Stimulated activated CD4-positive, alpha-beta T cell treated with anti-CD3 and anti-CD28 coated beads, Interleukin-1b, Interleukin-23, amount 100 ng/mL, for 48 hours (primary cell): ENCODE results near the gene RAB8A.

ENCODE experiments used
- DNase-seq: peaks from one replicate; pipeline ENCODE4 v3.0.0-alpha.2; 2020

Gene RAB8A

GRCh38 chr19:16113727-16114126 is 2.0 kb downstream of the RAB8A start:
- DNase-seq: no peak

DNA sequence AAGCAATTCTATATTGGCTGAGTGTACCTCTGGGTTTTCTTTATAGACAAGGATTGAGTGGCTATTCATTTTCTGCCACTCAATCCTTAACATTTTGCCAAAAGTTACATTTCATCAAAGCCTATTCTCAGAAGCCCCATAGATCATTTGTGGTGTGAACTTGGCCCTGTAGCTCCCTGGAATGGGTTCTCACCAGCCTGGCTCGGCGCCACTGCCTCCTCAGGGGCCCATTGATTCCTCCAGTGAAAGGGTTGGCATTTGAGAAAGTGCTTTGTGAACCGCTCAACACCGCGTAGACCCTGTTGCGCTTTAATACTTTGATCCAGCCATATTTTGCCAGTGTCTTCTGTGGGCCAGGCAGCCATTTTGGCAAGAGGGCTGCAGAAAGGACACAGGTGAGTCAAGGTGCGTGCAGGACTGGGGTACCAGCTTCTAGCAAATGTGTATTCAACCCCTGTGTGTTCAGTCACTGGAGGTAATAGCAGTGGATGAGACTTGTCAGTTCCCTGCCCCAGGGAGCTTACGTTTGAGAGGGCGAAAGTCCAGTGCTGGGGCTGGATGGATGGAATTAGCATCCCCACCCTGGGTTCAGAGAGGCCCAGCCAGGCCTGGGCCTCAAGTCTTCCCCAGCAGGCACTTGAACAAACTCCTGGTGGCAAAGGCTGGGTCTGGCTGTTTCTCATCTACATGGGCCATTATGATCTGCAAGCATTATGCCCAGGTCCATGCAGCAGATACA is 3.8 kb downstream of the RAB8A start:
- DNase-seq: no peak

DNA sequence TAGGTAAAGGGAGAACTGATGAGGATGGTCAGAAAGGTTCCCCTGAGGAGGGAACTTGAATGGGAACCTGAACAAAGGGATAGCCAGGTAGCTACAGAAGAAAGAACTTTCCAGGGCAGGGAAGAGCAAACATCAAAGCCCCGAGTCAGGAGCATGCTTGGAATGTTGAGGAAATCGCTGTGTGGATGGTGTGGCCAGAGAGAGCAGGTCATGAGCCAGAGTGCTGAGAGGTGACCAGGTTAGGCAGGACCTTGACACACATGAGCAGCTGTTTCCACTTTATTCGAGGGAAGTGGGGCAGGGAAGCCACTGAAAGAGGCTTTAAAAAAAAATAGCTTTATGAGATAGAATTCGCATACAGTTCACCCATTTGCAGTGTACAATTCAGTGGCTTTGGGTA is 4.4 kb downstream of the RAB8A start:
- DNase-seq: no peak

- DNase-seq: no peak
Observed at GRCh38 chr19:16117594-16118033, 5.9 kb downstream of the RAB8A start.

DNA sequence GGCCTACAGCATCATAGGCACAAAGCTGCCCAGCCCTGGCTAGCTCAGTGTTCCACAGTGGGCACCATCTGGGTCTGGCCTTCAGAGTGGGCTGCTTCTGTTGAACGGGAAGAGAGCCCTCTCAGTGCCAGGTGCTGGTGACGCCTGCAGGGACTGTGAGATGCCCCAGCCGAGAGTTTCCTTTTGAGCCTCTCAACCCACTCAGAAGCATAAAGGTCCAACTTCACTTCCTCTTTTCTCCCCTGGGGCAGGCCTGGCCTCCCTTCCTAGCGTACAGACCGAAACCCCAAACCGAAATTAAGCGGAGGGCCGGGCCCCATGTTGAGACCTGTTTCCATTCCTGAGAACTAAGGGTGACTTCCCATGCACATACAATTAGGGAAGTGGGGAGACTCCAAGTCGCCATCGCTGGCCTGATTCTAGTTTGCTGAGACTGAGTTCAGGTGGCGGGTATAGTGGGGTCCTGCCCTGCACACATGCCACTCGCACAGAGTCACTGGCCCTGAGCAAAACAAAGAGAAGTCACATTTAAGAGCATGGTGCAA is 6.9 kb downstream of the RAB8A start:
- peak; percentile 56 for DNase-seq

GRCh38 chr19:16119075-16119857 is 7.6 kb downstream of the RAB8A start:
- peak; percentile 44 for DNase-seq

- no peak for DNase-seq
Observed at GRCh38 chr19:16121141-16121540, 9.5 kb downstream of the RAB8A start.

DNA sequence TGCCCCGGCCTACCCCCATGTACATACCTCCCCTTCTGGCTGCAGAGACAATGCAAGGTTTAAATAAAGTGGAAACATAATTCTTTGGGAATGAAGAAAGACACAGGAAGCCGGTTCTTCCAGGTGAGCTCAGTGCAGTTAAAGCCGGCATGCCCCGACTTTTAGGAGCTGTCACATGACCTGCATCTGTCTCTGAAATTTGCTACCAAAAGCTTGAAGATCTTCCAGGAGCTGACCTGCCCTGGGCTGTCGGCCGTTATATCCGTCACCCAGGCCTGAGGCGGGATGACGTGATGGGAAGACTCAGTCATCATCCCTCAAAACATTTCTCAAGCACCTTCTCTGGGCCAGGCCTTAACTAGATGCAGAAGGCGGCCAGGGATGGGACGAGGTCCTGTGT is 10.3 kb downstream of the RAB8A start:
- DNase-seq: no peak

GRCh38 chr19:16124953-16125352 is 13.3 kb downstream of the RAB8A start:
- no peak for DNase-seq

DNA sequence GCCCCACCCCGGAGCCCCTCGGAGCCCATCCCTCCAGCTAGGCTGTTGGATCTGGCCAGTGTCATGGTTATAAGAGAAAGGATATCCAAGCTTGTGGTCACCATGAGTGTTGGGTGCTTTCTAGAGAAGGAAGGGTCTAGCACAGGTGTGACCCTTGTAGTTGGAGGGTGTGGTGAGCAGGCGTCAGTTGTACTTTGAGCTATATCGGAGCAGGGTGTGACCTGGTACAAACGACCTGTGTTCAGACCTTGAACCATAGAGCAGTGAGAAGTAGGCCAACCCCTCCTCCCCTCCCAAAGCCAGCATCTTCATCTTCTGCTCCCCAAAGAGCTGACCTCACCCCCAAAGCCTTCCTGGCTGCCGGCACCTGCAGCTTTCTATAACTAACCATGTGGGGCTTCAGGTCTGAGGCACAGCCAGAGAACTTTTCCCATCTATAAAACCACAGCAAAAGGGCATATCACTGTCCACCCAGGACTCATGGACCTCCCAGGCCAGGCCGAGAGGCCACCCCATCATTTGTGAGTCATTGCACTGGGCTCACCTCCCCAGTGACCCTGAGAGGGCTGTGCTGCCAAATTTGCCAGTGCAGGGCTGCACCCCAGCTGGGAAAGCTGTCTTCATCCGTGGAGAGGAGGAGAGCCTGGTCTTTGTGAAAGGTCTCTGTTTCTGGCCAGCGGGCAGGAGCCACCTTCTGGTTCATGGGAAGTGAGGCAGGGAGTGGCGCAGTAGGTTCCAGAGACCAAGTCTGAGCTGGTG is 14.2 kb downstream of the RAB8A start:
- no peak for DNase-seq

DNA sequence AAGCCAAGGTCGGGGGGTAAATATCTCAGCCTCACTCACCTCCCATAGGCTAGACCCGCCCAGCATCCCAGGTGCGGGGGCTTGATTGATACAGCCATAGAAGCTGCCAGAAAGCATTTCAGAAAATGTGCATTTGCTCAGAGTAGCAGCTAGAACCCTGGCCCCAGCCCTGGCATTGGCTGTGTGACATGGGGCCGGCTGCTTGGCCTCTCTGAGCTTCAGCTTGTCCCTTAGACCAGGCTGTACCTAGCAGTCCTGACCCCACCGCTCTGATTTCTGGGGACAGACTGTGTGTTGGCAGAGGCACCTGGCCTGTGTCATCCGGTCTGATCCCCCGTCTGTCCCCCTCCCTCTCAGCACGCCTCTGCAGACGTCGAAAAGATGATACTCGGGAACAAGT is 15.4 kb downstream of the RAB8A start:
- DNase-seq: no peak

DNA sequence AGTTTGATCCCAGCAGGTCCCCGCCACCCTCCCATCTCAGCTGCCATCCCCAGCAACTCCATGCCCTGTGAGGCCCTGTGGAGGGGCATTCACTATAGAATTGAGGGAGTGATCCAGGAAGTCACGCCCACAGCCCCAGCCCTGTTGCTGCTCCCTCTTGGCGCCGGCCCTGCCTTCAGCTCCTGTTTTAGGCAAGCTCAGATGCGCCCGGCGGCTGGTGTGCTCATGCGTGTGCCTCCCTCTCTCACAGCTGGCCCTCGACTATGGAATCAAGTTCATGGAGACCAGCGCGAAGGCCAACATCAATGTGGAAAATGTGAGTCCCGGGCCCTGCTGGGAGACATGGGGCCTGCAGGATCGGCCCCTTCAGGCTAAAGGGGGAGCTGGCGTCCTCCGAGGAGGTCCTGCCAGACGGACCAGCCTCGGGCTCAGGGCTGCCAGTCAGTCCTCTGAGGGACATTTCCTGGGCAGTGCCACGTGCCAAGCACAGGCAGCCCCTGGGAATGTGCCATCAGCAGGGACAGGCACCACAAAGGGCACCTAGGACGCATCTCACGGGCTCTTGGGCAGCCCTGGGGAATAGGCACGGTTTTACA is 16.2 kb downstream of the RAB8A start:
- no peak for DNase-seq

DNA sequence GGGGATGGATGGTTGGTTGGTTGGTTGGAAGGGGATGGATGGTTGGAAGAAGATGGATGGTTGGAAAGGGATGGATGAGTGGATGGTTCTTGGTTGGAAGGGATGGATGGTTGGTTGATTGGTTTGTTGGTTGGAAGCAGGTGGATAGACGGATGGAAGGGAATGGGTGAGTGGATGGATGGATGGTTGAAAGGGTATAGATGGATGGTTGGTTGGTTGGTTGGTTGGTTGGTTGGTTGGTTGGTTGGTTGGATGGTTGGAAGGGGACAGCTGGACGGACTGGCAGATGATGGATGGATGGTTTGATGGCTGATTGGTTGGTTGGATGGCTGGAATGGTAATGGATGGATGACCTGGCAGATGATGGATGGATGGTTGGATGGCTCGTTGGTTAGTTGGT is 20.0 kb downstream of the RAB8A start:
- DNase-seq: no peak

DNA sequence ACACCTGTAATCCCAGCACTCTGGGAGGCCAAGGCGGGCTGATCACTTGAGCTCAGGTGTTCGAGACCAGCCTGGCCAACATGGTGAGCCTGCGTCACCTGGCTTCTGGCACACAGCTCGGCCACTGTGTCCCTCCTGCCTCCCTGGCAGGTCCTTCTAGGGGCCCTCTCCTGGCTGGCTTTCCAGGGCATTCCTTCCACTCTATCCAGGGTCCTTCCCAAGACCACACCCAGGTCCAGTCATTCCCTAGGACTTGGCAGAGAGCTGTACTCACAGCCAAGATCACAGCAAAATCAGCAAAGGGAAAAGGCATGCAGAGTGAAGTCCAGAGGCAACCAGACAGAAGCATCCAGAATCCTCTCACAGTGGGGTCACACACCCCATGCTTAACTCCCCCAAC is 22.1 kb downstream of the RAB8A start:
- DNase-seq: no peak

DNA sequence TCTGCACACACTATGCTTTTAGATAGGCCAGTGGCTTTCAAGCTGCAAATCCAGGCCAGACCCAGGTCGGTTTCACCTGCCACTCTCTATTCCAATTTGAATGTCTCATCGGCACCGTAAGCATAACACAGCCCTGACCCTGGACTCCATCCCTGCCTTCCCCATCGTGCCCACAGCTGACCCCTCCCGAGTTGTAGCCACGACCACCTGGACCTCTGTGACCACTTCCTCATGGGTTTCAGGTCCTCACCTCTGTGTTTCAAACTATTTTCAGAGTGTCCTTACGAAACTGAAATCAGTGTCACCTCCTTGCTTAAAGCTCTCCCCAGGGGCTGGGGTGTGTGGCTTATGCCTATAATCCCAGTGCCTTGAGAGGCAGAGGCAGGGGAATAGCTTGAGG is 22.8 kb downstream of the RAB8A start:
- no peak for DNase-seq

DNA sequence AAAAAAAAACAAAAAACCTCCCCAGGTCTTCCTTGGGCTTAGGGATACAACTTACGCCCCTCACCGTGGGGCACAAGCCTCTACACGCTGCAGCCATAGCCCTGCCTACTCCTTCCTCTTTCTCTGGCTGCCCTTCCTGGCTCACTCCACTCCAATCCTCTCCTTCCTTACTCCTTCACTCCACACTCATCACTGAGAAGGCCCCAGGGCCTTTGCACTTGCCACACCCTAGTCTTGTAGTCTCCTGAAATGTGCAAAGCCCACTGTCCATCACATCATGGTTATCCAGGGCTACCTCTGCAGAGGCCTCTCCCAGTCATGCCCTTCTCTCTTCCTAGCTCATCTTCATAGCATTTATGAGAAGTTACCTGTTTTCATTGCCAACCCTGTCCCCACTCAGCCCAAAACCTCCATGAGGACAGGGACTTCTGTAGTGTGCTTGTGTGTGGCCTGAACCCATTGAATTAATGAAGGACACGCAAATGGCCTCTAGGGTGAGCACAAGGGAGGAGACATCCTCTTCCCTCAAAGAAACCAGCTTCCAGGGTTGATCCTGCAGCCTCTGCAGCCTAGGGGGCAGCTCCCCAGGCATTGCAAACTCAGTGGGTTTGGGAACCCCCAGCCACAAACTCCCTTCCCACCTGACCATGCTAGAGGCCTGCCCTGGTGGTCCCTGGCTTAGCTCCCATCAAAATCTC is 23.9 kb downstream of the RAB8A start:
- no peak for DNase-seq

GRCh38 chr19:16136185-16136999 is 24.7 kb downstream of the RAB8A start:
- DNase-seq: no peak

- DNase-seq: no peak
Observed at GRCh38 chr19:16139752-16140151, 28.1 kb downstream of the RAB8A start.

DNA sequence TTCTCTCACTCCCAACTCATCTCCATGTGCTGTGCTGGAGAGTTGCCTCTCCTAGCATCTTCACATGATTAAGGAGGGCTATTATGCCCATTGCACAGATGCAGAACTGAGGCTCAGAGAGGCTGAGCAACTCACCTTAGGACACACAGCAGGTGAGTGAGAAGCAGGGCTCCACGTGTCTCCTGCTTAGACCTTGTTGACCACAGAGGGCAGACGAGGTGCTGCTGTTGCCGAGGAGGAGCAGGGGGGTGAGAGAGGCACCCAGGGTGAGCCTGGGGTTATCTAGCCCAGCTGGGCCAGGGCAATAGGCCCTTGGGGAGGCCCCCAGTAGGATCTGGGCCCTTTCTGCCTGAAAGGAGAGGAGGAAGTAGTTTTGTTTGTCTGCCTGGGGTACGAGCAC is 29.4 kb downstream of the RAB8A start:
- DNase-seq: no peak

DNA sequence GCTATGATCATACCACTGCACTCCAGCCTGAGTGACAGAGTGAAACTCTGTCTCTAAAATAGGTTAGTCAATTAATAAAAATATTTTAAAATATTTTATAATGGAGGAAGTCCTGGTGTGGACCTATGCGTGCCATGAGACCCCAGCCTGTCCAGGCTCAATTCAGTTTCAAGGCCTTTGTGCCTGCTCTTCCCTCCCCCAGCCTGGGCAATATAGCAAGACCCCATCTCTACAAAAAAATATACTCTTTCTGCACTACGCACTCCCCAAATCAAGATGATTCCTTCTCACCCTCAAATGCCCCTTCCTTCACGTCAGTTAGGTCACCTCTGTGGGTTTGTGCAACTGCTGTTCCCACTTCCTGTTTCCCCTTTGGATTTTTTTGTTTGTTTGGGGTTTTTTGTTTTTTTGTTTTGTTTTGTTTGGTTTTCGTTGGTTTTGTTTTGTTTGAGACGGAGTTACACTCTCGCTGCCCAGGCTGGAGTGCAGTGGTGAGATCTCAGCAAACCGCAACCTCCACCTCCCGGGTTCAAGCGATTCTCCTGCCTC is 30.4 kb downstream of the RAB8A start:
- no peak for DNase-seq
